Dermis microvascular lymphatic vessel endothelial cell (primary cell): ENCODE measurements around the gene DDOST. TPM values are rescaled to one million over a fixed set of nuclear protein-coding genes. Genes with fewer than 3 reads are reported as not detected.
"Not testable (repeated sequence)": the region's sequence is repeated elsewhere in the genome, so short reads cannot be mapped to it uniquely, and the experiment has no call there.

ENCODE experiments used
- DNase-seq, 2 donors: peaks; one replicate each; pipeline versions ENCODE4 v3.0.0 to v3.0.0-alpha.2; 2010; ENCODE audit warnings: low read depth in 2 of 2
- total RNA-seq: library from RNA; depleted of rRNA; stranded (reverse); fragments of >200 nt; gene quantifications from 2 replicates; pipeline ENCODE4 v1.2.1, GENCODE V29; 2014

DDOST gene
- total RNA-seq, 1 donor from 2014 or later = 302 TPM

DNA sequence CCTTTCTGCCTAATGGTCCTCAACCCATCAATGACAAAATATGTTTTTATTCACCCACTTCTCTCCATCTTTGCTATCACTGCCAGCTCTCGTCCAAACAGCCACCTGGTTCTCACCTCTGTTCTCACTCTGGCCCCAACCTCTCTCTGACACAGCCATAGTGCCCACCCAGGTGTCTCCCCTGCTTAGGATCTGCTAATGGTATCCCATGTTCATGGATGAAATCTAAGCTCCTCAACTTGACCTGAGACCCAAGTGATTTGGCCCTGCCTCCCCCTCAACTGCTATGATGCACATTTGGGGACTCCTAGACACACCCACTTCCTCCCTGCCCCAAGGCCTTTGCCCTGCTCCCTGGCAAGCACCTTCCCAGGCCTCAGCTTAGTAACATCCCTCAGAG is 30.7 kb upstream of the DDOST start:
- no peak for DNase-seq

DNA sequence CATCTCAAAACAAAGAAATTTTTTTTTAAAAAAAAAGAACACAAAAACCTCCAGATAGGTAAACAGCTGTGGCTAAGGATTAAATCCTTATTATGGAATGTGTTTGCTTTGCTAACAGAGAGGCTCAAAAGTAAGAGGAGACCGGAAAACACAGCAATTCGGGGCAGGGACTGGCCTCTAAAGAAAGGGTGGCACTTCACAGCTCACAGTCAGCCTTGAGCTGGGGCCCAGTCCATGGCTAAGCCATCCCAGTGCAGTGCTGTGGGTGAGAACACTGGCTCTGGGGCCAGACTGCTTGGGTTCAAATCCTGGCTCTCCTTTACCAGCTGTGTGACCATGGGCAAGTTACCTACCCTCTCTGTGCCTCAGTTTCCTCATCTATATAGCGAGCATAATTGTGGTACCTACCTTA is 28.5 kb upstream of the DDOST start:
- DNase-seq = no peak

- no peak for DNase-seq
Observed at GRCh38 chr1:20686883-20687725, 25.9 kb upstream of the DDOST start.

DNA sequence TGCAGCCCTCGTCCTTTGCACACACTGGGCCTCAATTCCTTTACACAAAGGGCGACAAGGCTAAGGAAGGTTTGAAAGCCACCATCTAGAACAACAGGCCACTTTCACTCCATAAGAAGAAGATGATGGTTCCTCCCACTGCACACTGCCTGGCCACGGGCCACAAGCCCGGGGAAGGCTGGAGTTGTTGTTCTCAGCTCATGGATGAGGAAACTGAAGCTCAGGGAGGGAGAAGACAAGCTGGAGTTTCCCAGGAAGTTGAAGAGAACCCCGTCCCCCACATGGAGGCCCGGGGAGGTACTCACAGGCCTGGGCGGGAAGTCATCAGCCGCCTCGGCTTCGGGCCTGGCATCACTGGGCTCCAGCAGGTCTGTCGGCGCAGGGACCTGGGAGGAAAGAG is 24.6 kb upstream of the DDOST start:
- DNase-seq = no peak

DNA sequence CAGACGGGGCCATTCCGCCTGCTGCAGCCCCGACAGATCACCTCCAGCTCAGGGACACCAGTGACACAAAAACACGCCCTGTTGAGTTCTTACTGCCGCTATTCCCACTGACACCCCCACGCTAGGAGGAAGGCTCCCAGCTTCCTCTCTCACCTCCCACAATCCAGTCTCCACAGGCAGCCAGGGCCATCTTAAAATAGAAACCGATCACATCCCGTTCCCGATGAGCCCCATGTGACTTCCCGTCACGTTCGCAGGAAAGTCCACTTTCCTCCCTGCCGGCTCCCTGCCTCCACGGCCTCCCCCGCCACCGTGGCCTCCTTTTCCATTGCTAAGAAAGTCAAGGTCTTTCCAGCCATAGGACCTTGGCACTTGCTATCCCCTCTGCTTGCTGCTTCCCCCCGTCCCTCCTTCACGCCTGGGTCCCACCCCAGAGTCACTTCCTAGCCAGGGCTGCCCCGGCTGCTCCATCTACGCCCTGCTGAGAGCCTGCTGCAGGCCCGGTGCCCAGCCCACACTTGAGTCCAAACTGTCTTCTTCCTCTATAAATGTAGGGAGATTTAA is 24.0 kb upstream of the DDOST start:
- DNase-seq = peak; percentile 82 to 83

DNA sequence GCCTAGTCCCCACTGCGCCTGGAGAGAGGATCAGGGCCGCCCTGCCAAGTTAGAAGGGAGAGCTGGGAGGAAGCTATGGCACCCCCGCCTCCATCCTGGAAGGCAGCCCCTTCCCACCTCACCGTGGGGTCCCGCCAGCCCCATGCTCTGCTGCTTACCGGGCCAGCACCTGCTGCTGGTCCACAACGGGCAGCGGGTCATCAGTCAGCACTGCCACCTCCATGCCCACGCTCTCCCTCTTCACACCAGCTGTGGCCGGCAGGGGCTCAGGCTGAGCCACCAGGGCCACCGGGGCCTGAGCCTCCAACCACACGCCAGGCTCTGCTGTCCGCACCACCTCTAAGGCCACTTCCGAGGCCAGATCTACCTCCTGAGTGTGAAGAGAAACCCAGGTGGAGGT is 23.5 kb upstream of the DDOST start:
- peak in 1 of 2 donors; percentile 30 for DNase-seq

DNA sequence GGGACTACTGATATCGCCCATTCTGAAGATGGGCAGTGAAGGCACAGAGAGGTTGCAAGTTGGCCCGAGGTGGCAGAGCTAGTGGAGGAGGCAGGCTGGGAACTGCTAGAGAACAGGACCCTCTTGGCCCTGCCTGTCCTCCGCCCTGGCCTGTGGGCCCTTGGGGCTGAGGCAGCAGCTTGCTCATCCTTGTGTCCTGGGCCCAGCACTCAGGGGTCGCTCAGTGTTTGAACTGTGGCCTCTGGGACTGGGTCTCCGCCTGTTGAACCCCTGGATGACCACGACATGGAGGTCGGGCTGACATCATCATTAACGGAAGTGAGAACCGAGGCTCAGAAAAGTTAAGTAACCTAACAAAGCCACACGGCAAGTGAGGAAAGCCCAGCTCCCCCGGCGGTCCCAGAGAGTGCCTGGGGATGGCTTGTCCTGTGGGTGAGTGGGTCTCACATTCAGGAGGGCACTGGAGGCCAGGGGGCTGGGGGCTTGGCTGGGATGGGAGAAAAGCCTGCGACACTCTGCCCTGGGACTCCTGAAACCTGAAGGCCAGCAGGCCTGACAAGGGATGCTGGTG is 23.0 kb upstream of the DDOST start:
- DNase-seq = no peak

GRCh38 chr1:20683614-20684013 is 22.4 kb upstream of the DDOST start:
- no peak for DNase-seq

GRCh38 chr1:20682571-20683236 is 21.5 kb upstream of the DDOST start:
- no peak for DNase-seq

DNA sequence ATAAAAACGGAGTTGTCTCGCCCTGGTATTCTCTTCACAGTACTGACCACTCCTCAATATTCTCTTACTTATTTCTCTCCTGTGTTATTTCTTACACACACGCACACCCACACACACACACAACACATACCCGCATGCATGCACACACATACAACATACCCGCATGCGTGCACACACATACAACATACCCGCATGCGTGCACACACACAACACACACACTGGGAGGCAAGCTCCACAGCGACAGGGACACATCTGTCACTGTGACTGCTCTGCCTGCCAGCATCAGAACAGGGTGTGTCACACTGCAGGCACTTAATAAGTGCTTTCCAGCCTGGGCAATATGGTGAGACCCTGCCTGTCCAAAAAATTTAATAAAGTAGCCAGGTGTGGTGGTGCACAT is 20.8 kb upstream of the DDOST start:
- no peak for DNase-seq

- no peak for DNase-seq
Observed at GRCh38 chr1:20680269-20680668, 19.1 kb upstream of the DDOST start.

- DNase-seq = no peak
Observed at GRCh38 chr1:20678599-20678998, 17.4 kb upstream of the DDOST start.

DNA sequence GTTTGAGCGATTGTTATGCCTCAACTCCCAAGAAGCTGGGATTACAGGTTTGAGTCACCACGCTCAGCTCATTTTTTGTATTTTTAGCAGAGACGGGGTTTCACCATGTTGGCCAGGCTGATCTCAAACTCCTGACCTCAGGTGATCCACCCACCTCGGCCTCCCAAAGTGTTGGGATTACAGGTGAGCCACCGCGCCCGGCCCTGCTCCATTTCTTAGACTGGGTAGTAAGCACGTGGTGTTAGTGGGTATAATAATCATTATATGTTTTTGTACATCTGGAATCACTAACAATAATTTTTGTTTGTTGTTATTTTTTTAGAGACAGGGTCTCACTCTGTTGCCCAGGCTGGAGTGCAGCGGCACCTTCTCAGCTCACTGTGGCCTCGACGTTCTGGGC is 12.5 kb upstream of the DDOST start:
- not testable (repeated sequence) for DNase-seq

GRCh38 chr1:20672265-20672632 is 11.1 kb upstream of the DDOST start:
- DNase-seq = no peak

DNA sequence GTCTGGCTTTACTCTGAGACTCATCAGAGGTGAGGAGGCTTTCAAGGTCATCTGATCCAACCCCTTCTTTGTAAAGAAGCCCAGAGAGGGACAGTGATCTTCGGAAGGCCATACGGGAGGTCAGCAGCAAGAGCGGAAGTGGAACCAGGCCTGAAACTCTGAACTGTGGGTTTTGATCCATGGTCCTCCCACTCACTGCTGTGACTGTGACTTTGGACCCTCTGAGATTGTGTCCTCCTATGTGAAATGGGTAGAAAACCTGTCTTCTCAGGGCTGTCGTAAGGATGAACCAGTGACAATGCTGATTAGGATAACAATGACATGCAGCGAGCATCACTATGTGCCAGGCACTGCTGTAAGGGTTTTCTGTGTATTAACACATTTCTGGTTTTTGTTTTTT is 9.8 kb upstream of the DDOST start:
- DNase-seq = no peak

DNA sequence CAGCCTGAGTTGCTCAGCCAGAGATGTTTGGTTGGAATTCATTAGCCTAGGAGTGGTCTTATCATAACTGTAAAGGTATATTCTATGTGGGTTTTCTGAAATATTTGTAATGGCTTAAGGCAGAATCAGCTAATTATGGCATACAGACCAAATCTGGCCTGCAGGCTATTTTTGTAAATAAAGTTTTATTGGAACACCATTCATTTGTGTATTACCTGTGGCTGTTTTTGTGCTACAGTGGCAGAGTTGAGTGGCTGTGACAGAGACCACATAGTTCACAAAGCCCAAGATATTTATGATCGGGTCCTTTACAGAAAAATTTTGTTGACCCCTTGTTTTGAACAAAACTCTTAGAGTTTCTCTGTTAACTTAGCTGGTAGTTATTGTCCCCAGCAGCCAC is 7.4 kb upstream of the DDOST start:
- DNase-seq = no peak

DNA sequence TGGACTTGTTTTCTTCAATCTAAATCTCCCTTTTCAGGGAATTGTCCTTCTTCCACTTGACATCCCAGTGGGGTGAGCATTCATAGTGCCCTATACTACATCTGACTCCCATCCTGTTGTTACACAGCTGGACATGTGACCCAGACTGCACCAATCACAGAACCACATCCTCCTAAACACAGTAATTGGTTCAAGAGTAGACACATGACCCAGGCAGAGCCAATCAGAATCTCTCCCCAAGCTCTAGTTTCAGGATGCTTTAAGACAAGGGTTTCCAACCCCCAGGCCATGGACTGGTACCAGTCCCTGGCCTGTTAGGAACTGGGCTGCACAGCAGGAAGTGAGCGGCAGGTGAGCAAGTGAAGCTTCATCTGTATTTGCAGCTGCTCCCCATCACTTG is 5.6 kb upstream of the DDOST start:
- no peak for DNase-seq

- peak in 1 of 2 donors; percentile 14 for DNase-seq
Observed at GRCh38 chr1:20666146-20666545, 5.0 kb upstream of the DDOST start.

GRCh38 chr1:20665726-20666125 is 4.6 kb upstream of the DDOST start:
- peak in 1 of 2 donors; percentile 22 for DNase-seq

DNA sequence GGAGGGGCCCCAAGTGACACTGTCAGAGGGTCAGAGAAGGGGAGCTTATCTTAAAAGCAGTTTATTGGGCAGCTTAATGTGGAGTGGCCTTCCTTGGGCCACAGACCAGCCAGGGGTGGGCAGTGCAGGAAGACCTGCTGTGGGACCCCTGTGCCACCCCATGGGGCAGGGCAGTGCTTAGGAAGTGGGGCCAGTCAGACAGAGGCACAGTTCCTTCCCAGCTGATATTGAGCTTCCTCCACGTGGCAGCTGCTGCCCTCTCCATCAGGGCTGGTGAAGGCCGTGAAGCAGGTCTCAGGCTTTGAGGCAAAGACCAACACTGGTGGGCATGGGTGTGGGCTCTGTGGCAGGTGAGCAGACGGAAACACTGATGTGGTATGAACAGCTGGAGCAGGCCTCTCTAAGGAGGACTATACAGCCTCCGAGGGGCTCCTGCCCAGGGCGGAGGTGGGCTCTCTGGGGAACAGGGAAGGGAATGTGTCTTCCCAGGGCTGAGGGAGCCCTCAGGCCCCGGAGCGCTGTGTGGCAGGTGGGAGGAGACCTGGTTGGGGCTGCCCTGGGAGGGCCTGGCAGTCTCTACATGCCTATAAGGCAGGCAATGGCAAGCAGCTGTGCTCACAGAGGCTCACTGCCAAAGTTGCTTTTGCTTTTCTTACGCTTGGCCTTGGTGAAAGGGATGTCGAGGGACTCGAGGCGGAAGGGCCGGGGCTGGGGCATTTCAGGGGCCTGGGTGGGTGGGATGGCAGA is 3.0 kb upstream of the DDOST start:
- DNase-seq = no peak

GRCh38 chr1:20663365-20663764 is 2.2 kb upstream of the DDOST start:
- no peak for DNase-seq

GRCh38 chr1:20662110-20662475 is 924 bp upstream of the DDOST start:
- DNase-seq = no peak
